ENCODE data around the gene DAG1. TPM values are rescaled to one million over a fixed set of nuclear protein-coding genes. Genes with fewer than 3 reads are reported as not detected.
A peak's percentile ranks its signal among the peaks of the same experiment; 100 is the strongest.

Gene DAG1
- total RNA-seq, 3 donors from 2014 or later (not counting 1 experiment from before 2014, with no cell fraction given): 9.6 to 22.4 (median 20.6) TPM

DNA sequence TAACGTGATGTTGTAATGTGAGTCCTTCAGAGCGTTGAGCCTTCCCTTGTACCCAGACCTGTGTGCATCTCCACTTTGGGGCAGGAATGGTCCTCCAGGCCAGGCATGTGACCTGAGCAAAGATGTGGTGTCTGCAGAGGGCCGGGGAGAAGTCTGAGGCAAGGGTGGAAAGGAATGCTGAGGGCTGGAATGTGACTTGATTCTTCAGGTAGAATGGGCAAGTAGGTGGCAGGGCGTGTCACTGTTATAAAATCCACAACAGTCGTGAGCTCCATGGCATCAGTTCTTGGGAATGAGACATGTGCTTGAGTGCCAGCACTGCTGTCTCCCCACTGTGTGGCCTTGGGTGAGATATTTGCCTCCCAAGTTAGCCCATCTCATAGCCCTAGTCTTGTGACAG lies 60.2 kb downstream of the DAG1 start:
- H3K4me1 ChIP-seq (ENCODE audit: control insufficient read depth, insufficient read depth, low read length): no peaks in the 10 kb centered on the region
- H3K9me3 ChIP-seq (ENCODE audit: control insufficient read depth, insufficient read depth, low read length): no peaks in the 10 kb centered on the region
- H3K36me3 ChIP-seq (ENCODE audit: control insufficient read depth, insufficient read depth, low read length): peaks cover 31% of the 10 kb centered on the region
- TF ChIP-seq, protein P1, sequence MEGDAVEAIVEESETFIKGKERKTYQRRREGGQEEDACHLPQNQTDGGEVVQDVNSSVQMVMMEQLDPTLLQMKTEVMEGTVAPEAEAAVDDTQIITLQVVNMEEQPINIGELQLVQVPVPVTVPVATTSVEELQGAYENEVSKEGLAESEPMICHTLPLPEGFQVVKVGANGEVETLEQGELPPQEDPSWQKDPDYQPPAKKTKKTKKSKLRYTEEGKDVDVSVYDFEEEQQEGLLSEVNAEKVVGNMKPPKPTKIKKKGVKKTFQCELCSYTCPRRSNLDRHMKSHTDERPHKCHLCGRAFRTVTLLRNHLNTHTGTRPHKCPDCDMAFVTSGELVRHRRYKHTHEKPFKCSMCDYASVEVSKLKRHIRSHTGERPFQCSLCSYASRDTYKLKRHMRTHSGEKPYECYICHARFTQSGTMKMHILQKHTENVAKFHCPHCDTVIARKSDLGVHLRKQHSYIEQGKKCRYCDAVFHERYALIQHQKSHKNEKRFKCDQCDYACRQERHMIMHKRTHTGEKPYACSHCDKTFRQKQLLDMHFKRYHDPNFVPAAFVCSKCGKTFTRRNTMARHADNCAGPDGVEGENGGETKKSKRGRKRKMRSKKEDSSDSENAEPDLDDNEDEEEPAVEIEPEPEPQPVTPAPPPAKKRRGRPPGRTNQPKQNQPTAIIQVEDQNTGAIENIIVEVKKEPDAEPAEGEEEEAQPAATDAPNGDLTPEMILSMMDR (IDR thresholded peaks at IDR 0.05): no peak
- no peaks in the 10 kb centered on the region for H3K36me3 Mint-ChIP-seq
- peaks cover 15 to 24% of the 10 kb centered on the region in 2 donors for H3K4me1 Mint-ChIP-seq
- H3K27me3 ChIP-seq (ENCODE audit: control insufficient read depth, insufficient read depth, low read length): no peaks in the 10 kb centered on the region
- H3K27ac Mint-ChIP-seq: peak overlapping the region in 1 of 2 donors; percentile 22
- H3K27me3 Mint-ChIP-seq (ENCODE audit: low read depth in 2 of 2): no peaks in the 10 kb centered on the region
- H3K4me3 ChIP-seq (ENCODE audit: low read length): no peak overlapping the region
- ATAC-seq (no peak), DNase-seq (no peak)
- WGBS (ENCODE audit: insufficient coverage): 96% methylated on average over 5 of the region's 5 CpGs
- no peaks in the 10 kb centered on the region for H3K9me3 Mint-ChIP-seq
- intact Hi-C loops (cut with micrococcal nuclease): no loop called here
- no peak overlapping the region for H3K27ac ChIP-seq (ENCODE audit: low read length)
- no peak overlapping the region for H3K4me3 Mint-ChIP-seq

DNA sequence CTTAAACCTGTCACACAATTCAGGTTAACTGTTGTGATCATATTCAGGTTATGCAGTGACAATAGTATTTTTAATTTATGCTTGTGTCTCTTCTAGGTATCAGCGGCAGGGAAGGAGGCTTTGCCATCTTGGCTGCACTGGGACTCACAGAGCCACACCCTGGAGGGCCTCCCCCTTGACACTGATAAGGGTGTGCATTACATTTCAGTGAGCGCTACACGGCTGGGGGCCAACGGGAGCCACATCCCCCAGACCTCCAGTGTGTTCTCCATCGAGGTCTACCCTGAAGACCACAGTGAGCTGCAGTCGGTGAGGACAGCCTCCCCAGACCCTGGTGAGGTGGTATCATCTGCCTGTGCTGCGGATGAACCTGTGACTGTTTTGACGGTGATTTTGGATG lies 60.6 kb downstream of the DAG1 start:
- Mint-ChIP-seq H3K9me3 (no peaks in the 10 kb centered on the region), H3K4me1 (peaks cover 15 to 24% of the 10 kb centered on the region in 2 donors), H3K27ac (no peak overlapping the region), H3K27me3 (ENCODE audit: low read depth in 2 of 2) (no peaks in the 10 kb centered on the region), H3K36me3 (no peaks in the 10 kb centered on the region), H3K4me3 (no peak overlapping the region)
- Histone ChIP-seq H3K4me1 (ENCODE audit: control insufficient read depth, insufficient read depth, low read length) (no peaks in the 10 kb centered on the region), H3K27me3 (ENCODE audit: control insufficient read depth, insufficient read depth, low read length) (no peaks in the 10 kb centered on the region), H3K4me3 (ENCODE audit: low read length) (no peak overlapping the region), H3K36me3 (ENCODE audit: control insufficient read depth, insufficient read depth, low read length) (peaks cover 31% of the 10 kb centered on the region), H3K27ac (ENCODE audit: low read length) (no peak overlapping the region), H3K9me3 (ENCODE audit: control insufficient read depth, insufficient read depth, low read length) (no peaks in the 10 kb centered on the region)
- no peak for ATAC-seq
- no peak for DNase-seq
- intact Hi-C loops (cut with micrococcal nuclease): no loop called here
- 95% methylated on average over 8 of the region's 8 CpGs for WGBS (ENCODE audit: insufficient coverage)
- TF ChIP-seq, protein P1 (IDR thresholded peaks at IDR 0.05): no peak

DNA sequence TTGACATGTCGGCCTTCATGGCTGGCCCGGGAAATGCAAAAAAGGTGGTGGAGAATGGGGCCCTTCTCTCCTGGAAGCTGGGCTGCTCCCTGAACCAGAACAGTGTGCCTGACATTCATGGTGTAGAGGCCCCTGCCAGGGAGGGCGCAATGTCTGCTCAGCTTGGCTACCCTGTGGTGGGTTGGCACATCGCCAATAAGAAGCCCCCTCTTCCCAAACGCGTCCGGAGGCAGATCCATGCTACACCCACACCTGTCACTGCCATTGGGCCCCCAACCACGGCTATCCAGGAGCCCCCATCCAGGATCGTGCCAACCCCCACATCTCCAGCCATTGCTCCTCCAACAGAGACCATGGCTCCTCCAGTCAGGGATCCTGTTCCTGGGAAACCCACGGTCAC lies 61.2 kb downstream of the DAG1 start:
- Mint-ChIP-seq H3K36me3 (no peaks in the 10 kb centered on the region), H3K4me1 (peaks cover 15 to 24% of the 10 kb centered on the region in 2 donors), H3K4me3 (no peak overlapping the region), H3K27me3 (ENCODE audit: low read depth in 2 of 2) (no peaks in the 10 kb centered on the region), H3K9me3 (no peaks in the 10 kb centered on the region), H3K27ac (peak overlapping the region in 1 of 2 donors; percentile 73)
- DNase-seq (no peak), ATAC-seq (no peak)
- 97% methylated on average over 10 of the region's 10 CpGs for WGBS (ENCODE audit: insufficient coverage)
- Histone ChIP-seq H3K27ac (ENCODE audit: low read length) (no peak overlapping the region), H3K27me3 (ENCODE audit: control insufficient read depth, insufficient read depth, low read length) (no peaks in the 10 kb centered on the region), H3K4me1 (ENCODE audit: control insufficient read depth, insufficient read depth, low read length) (no peaks in the 10 kb centered on the region), H3K9me3 (ENCODE audit: control insufficient read depth, insufficient read depth, low read length) (no peaks in the 10 kb centered on the region), H3K4me3 (ENCODE audit: low read length) (no peak overlapping the region), H3K36me3 (ENCODE audit: control insufficient read depth, insufficient read depth, low read length) (peaks cover 31% of the 10 kb centered on the region)
- intact Hi-C loops (cut with micrococcal nuclease): no loop called here
- TF ChIP-seq, protein P1 (IDR thresholded peaks at IDR 0.05): no peak

DNA sequence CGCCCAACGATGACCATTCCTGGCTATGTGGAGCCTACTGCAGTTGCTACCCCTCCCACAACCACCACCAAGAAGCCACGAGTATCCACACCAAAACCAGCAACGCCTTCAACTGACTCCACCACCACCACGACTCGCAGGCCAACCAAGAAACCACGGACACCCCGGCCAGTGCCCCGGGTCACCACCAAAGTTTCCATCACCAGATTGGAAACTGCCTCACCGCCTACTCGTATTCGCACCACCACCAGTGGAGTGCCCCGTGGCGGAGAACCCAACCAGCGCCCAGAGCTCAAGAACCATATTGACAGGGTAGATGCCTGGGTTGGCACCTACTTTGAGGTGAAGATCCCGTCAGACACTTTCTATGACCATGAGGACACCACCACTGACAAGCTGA lies 61.6 kb downstream of the DAG1 start:
- Mint-ChIP-seq H3K36me3 (no peaks in the 10 kb centered on the region), H3K4me1 (peaks cover 15 to 24% of the 10 kb centered on the region in 2 donors), H3K27me3 (ENCODE audit: low read depth in 2 of 2) (no peaks in the 10 kb centered on the region), H3K9me3 (no peaks in the 10 kb centered on the region), H3K27ac (peak overlapping the region; percentile 56 to 73), H3K4me3 (no peak overlapping the region)
- no peaks in the 10 kb centered on the region for H3K27me3 ChIP-seq (ENCODE audit: control insufficient read depth, insufficient read depth, low read length)
- H3K27ac ChIP-seq (ENCODE audit: low read length): no peak overlapping the region
- ATAC-seq: no peak
- peaks cover 31% of the 10 kb centered on the region for H3K36me3 ChIP-seq (ENCODE audit: control insufficient read depth, insufficient read depth, low read length)
- no peak overlapping the region for H3K4me3 ChIP-seq (ENCODE audit: low read length)
- H3K4me1 ChIP-seq (ENCODE audit: control insufficient read depth, insufficient read depth, low read length): no peaks in the 10 kb centered on the region
- no peak for DNase-seq
- no peaks in the 10 kb centered on the region for H3K9me3 ChIP-seq (ENCODE audit: control insufficient read depth, insufficient read depth, low read length)
- intact Hi-C loops (cut with micrococcal nuclease): no loop called here
- 64% methylated on average over 16 of the region's 16 CpGs for WGBS (ENCODE audit: insufficient coverage)
- TF ChIP-seq, protein P1 (IDR thresholded peaks at IDR 0.05): no peak
